Measurements from ENCODE around the gene WNT7B. TPM values are rescaled to one million over a fixed set of nuclear protein-coding genes. Genes with fewer than 3 reads are reported as not detected.
A peak's percentile ranks its signal among the peaks of the same experiment; 100 is the strongest.

Gene WNT7B
- total RNA-seq, 1 donor from 2014 or later = 1.8 TPM

DNA sequence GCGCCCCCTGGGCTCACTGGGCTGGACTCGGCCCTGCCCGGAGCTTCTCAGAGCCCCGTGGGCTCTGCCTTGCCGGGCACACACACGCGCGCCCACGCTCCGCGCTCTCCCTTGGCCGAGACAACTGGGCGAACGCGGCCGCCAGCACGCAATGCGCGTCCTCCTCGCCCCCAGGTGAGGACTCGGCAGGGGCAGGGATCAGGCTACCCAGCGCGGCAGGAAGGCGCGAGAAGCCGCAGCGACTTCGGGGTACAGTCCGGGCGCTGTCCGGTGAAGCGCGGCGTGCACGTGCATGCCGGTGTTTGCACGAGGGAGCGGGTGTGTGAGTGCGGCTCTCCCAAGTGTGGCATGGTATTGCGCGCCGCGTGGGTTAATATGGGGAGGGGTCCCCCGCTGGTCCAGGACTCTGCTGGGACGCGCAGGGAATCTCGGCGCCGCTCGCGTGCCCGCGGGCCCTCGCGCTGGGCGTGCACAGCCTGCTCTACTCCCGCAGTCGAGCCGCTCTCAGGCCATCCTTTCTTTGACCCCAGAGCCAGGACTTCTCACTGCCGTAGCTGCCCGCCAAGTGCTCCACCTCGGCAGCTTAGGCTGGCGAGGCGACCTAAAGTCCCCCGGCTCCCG lies 5.4 kb downstream of the WNT7B start:
- no peaks in the 10 kb centered on the region for H3K79me2 ChIP-seq (ENCODE audit: low read depth)
- peak overlapping the region; percentile 85 for H3K4me3 Mint-ChIP-seq
- H3K27ac Mint-ChIP-seq = no peak overlapping the region
- peaks cover 55% of the 10 kb centered on the region for H3F3A ChIP-seq (ENCODE audit: low read depth)
- H3K9ac ChIP-seq = no peak overlapping the region
- peaks cover 49% of the 10 kb centered on the region for H3K4me1 Mint-ChIP-seq
- H3K4me1 ChIP-seq = peaks cover 41% of the 10 kb centered on the region
- peak; percentile 89 for TF ChIP-seq EZH2 (IDR thresholded peaks at IDR 0.05)
- TF ChIP-seq CTCF (IDR thresholded peaks at IDR 0.05) = no peak
- peak; percentile 84 for TF ChIP-seq EZH2phosphoT487 (IDR thresholded peaks at IDR 0.05)
- peak; percentile 55 for DNase-seq (ENCODE audit: low spot score)
- no peaks in the 10 kb centered on the region for H3K9me3 ChIP-seq (ENCODE audit: low read depth)
- no peaks in the 10 kb centered on the region for H3K9me3 Mint-ChIP-seq
- peaks cover 38% of the 10 kb centered on the region for H4K20me1 ChIP-seq (ENCODE audit: low read depth)
- peak overlapping the region; percentile 77 for H3K4me2 ChIP-seq
- peaks cover 26% of the 10 kb centered on the region for H3K27me3 Mint-ChIP-seq (ENCODE audit: insufficient read depth, low read depth)
- H3K36me3 Mint-ChIP-seq = peaks cover 2% of the 10 kb centered on the region
- H3K27me3 ChIP-seq = peaks cover 74% of the 10 kb centered on the region
- H3K36me3 ChIP-seq = no peaks in the 10 kb centered on the region
- peak overlapping the region; percentile 40 for H3K4me3 ChIP-seq
- peak overlapping the region; percentile 70 for H2AFZ ChIP-seq (replicated peaks)
- H3K27ac ChIP-seq = no peak overlapping the region

GRCh38 chr22:45970705-45971407 lies 6.1 kb downstream of the WNT7B start:
- H3K4me3 ChIP-seq = peak overlapping the region; percentile 40
- no peak overlapping the region for H3K9ac ChIP-seq
- no peaks in the 10 kb centered on the region for H3K79me2 ChIP-seq (ENCODE audit: low read depth)
- H3K4me1 ChIP-seq = peaks cover 47% of the 10 kb centered on the region
- H3K36me3 Mint-ChIP-seq = peaks cover 2% of the 10 kb centered on the region
- H2AFZ ChIP-seq (replicated peaks) = peak overlapping the region; percentile 70
- H3K4me3 Mint-ChIP-seq = peak overlapping the region; percentile 85
- no peaks in the 10 kb centered on the region for H3K9me3 Mint-ChIP-seq
- H3F3A ChIP-seq (ENCODE audit: low read depth) = peaks cover 55% of the 10 kb centered on the region
- H3K27ac Mint-ChIP-seq = no peak overlapping the region
- H3K9me3 ChIP-seq (ENCODE audit: low read depth) = no peaks in the 10 kb centered on the region
- H3K27me3 ChIP-seq = peaks cover 68% of the 10 kb centered on the region
- H3K27ac ChIP-seq = no peak overlapping the region
- peaks cover 27% of the 10 kb centered on the region for H3K27me3 Mint-ChIP-seq (ENCODE audit: insufficient read depth, low read depth)
- H3K36me3 ChIP-seq = no peaks in the 10 kb centered on the region
- DNase-seq (ENCODE audit: low spot score) = peak; percentile 69
- TF ChIP-seq CTCF (IDR thresholded peaks at IDR 0.05) (peak; percentile 36), EZH2phosphoT487 (IDR thresholded peaks at IDR 0.05) (no peak)
- peaks cover 38% of the 10 kb centered on the region for H4K20me1 ChIP-seq (ENCODE audit: low read depth)
- peaks cover 49% of the 10 kb centered on the region for H3K4me1 Mint-ChIP-seq
- H3K4me2 ChIP-seq = peak overlapping the region; percentile 77

DNA sequence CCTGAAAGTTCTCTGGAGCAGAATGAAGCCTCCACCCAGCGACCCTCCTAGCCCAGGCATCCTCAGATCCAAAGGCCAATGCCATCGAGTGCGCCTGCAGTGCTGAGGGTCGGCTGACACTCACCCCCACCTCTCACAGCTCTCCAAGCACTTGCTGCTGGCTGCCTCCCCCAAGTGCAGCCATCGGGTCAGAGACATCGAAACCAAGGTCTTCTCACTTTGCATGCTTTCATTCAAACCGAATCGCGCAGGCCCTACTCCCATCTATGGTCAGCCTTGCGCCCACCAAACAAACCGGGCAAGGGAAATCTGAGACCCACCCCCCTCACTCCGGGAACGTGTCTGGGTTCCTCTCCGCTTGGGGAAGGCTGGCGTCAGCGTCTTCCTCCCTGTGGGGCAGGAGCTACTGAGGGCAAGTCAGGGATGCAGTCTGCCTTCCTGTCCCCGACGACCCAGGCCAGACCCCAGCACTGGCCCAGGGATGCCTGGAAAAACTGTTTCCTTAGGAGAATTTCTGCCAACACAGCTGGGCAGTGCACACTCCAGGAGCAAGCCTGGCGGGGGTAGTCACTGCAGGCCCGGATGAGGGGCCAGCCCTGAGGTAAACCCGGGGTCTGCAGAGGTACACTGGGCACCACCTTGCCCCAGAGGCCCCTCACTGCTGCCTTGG lies 7.0 kb downstream of the WNT7B start:
- no peak overlapping the region for H3K9ac ChIP-seq
- Mint-ChIP-seq H3K9me3 (no peaks in the 10 kb centered on the region), H3K4me3 (peak overlapping the region; percentile 77), H3K4me1 (peaks cover 48% of the 10 kb centered on the region), H3K36me3 (peaks cover 2% of the 10 kb centered on the region), H3K27ac (peak overlapping the region; percentile 79), H3K27me3 (ENCODE audit: insufficient read depth, low read depth) (peaks cover 27% of the 10 kb centered on the region)
- no peaks in the 10 kb centered on the region for H3K79me2 ChIP-seq (ENCODE audit: low read depth)
- H3K4me1 ChIP-seq = peaks cover 52% of the 10 kb centered on the region
- peaks cover 31% of the 10 kb centered on the region for H4K20me1 ChIP-seq (ENCODE audit: low read depth)
- DNase-seq (ENCODE audit: low spot score) = no peak
- H3K27ac ChIP-seq = no peak overlapping the region
- H3K27me3 ChIP-seq = peaks cover 64% of the 10 kb centered on the region
- H3K4me3 ChIP-seq = no peak overlapping the region
- peak overlapping the region; percentile 25 for H3K4me2 ChIP-seq
- H2AFZ ChIP-seq (replicated peaks) = no peak overlapping the region
- H3K9me3 ChIP-seq (ENCODE audit: low read depth) = no peaks in the 10 kb centered on the region
- no peaks in the 10 kb centered on the region for H3K36me3 ChIP-seq
- TF ChIP-seq EZH2 (IDR thresholded peaks at IDR 0.05) = no peak
- no peak for TF ChIP-seq EZH2phosphoT487 (IDR thresholded peaks at IDR 0.05)
- TF ChIP-seq CTCF (IDR thresholded peaks at IDR 0.05) = no peak
- H3F3A ChIP-seq (ENCODE audit: low read depth) = peaks cover 49% of the 10 kb centered on the region

Measured in neural progenitor cell (in vitro differentiated cells).